ENCODE measurements around the gene COL11A1.
"Not testable (repeated sequence)": the region's sequence is repeated elsewhere in the genome, so short reads cannot be mapped to it uniquely, and the experiment has no call there.

COL11A1 gene

DNA sequence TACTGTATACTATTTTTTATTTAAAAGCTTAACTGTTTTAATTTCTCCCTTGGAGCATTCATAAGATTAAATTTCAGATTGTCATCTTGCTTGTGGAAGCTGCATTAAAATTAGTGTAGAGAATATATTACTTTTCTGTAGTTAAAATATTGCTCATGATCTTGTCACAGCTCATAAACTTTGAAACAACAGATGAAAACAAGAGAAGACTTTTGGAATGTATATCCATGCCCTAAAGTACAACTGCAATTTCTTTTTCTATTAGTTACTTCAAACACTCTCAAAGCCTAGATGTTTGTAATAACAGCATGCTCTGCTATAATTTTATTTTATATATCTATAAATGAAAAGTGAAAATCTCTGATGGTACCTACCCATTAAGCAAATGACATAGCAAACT lies 155.9 kb downstream of the COL11A1 start:
- H3K36me3 ChIP-seq (ENCODE audit: control insufficient read depth, insufficient read depth, low read length), result no peaks in the 10 kb centered on the region
- no peaks in the 10 kb centered on the region for H3K4me1 ChIP-seq (ENCODE audit: control insufficient read depth, insufficient read depth, low read length)
- H3K9ac ChIP-seq (ENCODE audit: low read length), result no peak overlapping the region
- H3K27me3 ChIP-seq (ENCODE audit: control insufficient read depth, insufficient read depth, low read length), result no peaks in the 10 kb centered on the region
- no peak overlapping the region for H3K27ac ChIP-seq (ENCODE audit: low read depth, low read length)
- no peak overlapping the region for H3K4me3 ChIP-seq (ENCODE audit: low read length)

- Histone ChIP-seq H3K4me1 (ENCODE audit: control insufficient read depth, insufficient read depth, low read length) (no peaks in the 10 kb centered on the region), H3K36me3 (ENCODE audit: control insufficient read depth, insufficient read depth, low read length) (no peaks in the 10 kb centered on the region), H3K27ac (ENCODE audit: low read depth, low read length) (no peak overlapping the region), H3K4me3 (ENCODE audit: low read length) (no peak overlapping the region), H3K9ac (ENCODE audit: low read length) (no peak overlapping the region), H3K27me3 (ENCODE audit: control insufficient read depth, insufficient read depth, low read length) (no peaks in the 10 kb centered on the region)
Measured at GRCh38 chr1:102942324-102942723, 166.0 kb downstream of the COL11A1 start.

DNA sequence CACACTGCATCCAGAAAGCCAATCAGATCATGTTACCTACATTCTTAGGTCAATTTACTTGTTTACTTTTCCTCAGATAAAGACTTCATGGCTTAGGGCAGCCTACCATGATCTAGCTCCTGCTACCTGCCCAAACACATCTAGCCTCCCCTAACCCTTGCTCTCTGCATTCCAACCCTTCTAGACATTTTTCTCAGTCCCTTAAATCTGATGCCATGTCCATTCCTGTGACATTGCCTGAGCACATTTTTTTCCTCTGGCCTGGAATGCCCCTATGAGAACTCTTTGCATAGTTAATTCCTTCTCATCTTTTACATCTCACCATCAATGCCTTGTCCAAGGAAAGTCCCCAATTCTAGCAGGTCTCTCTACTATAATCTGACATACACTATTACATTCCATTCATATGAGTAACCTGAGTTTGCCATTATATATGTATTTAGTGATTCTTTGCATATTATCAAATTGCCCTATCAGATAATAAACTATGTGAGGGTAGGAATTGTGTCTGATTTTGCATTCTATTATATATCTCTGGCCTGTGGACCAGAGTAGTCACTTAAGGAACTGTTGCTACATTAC lies 166.9 kb downstream of the COL11A1 start:
- H3K9ac ChIP-seq (ENCODE audit: low read length), result no peak overlapping the region
- H3K27me3 ChIP-seq (ENCODE audit: control insufficient read depth, insufficient read depth, low read length), result no peaks in the 10 kb centered on the region
- no peak overlapping the region for H3K4me3 ChIP-seq (ENCODE audit: low read length)
- no peaks in the 10 kb centered on the region for H3K36me3 ChIP-seq (ENCODE audit: control insufficient read depth, insufficient read depth, low read length)
- no peaks in the 10 kb centered on the region for H3K4me1 ChIP-seq (ENCODE audit: control insufficient read depth, insufficient read depth, low read length)
- no peak overlapping the region for H3K27ac ChIP-seq (ENCODE audit: low read depth, low read length)

DNA sequence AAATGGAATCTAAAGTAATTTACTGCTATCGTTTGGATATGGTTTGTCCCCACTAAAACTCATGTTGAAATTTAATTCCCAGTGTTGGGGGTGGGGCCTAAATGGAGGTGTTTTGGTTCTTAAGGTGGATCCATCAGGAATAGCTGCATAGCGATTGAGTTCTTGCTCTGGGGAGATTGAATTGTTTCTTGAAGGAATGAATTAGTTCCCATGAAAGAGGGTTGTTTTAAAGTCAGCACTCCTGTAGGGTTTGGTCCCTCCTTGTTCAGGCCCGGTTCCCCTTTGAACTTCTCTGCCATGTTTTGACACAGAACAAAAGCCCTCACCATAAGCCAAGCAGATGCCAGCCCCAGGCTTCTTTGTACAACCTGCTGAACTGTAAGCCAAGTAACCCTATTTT lies 170.9 kb downstream of the COL11A1 start:
- H3K4me3 ChIP-seq (ENCODE audit: low read length), result no peak overlapping the region
- no peak overlapping the region for H3K27ac ChIP-seq (ENCODE audit: low read depth, low read length)
- H3K27me3 ChIP-seq (ENCODE audit: control insufficient read depth, insufficient read depth, low read length), result no peaks in the 10 kb centered on the region
- no peaks in the 10 kb centered on the region for H3K4me1 ChIP-seq (ENCODE audit: control insufficient read depth, insufficient read depth, low read length)
- H3K9ac ChIP-seq (ENCODE audit: low read length), result no peak overlapping the region
- no peaks in the 10 kb centered on the region for H3K36me3 ChIP-seq (ENCODE audit: control insufficient read depth, insufficient read depth, low read length)

DNA sequence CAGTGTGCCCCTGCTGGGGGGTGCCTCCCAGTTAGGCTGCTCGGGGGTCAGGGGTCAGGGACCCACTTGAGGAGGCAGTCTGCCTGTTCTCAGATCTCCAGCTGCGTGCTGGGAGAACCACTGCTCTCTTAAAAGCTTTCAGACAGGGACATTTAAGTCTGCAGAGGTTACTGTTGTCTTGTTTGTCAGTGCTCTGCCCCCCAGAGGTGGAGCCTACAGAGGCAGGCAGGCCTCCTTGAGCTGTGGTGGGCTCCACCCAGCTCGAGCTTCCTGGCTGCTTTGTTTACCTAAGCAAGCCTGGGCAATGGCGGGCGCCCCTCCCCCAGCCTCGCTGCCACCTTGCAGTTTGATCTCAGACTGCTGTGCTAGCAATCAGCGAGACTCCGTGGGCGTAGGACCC lies 175.0 kb downstream of the COL11A1 start:
- not testable (repeated sequence) for H3K36me3 ChIP-seq (ENCODE audit: control insufficient read depth, insufficient read depth, low read length); H3K4me3 ChIP-seq (ENCODE audit: low read length); H3K27me3 ChIP-seq (ENCODE audit: control insufficient read depth, insufficient read depth, low read length); H3K4me1 ChIP-seq (ENCODE audit: control insufficient read depth, insufficient read depth, low read length); H3K9ac ChIP-seq (ENCODE audit: low read length); H3K27ac ChIP-seq (ENCODE audit: low read depth, low read length)

DNA sequence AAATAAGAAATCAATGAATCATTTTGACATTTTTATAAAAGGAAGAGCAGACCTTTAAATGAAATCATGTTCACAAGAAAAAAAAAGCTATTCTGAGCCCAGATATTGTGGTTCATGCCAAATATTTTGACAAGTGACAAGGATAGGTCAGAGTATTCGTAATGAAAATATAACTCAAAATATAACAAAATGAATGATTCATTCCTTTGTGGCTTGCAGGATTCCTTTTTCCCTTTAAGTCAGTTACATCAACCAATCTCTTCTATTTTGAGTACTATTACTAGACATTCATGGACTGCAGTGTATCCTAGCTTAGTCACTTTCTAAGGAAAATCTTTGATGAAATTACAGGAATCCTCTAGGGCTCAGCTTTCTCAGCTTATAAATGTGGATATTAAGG lies 188.7 kb downstream of the COL11A1 start:
- Histone ChIP-seq H3K36me3 (ENCODE audit: control insufficient read depth, insufficient read depth, low read length) (no peaks in the 10 kb centered on the region), H3K4me3 (ENCODE audit: low read length) (no peak overlapping the region), H3K9ac (ENCODE audit: low read length) (no peak overlapping the region), H3K27me3 (ENCODE audit: control insufficient read depth, insufficient read depth, low read length) (no peaks in the 10 kb centered on the region), H3K27ac (ENCODE audit: low read depth, low read length) (no peak overlapping the region), H3K4me1 (ENCODE audit: control insufficient read depth, insufficient read depth, low read length) (no peaks in the 10 kb centered on the region)

GRCh38 chr1:102901996-102902395 lies 206.3 kb downstream of the COL11A1 start:
- Histone ChIP-seq H3K9ac (ENCODE audit: low read length) (no peak overlapping the region), H3K27ac (ENCODE audit: low read depth, low read length) (no peak overlapping the region), H3K36me3 (ENCODE audit: control insufficient read depth, insufficient read depth, low read length) (no peaks in the 10 kb centered on the region), H3K4me1 (ENCODE audit: control insufficient read depth, insufficient read depth, low read length) (no peaks in the 10 kb centered on the region), H3K4me3 (ENCODE audit: low read length) (no peak overlapping the region), H3K27me3 (ENCODE audit: control insufficient read depth, insufficient read depth, low read length) (no peaks in the 10 kb centered on the region)

DNA sequence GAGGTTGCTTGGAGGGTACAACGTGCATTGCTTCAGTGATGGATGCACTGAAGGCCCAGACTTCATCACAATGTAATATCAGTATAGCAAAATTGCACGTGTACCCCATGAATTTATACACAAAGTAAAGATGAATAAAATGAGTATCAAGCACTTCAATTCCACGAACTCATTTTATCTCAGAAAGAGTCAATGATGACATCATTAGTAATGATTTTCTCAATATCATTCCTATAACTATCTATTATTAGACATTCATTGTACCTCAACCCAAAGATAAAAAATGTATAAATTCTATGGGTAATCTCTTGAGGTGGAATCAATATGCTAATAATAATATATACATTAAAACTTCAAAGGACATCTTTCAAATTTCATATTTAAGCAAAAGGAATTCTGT lies 208.4 kb downstream of the COL11A1 start:
- Histone ChIP-seq H3K36me3 (ENCODE audit: control insufficient read depth, insufficient read depth, low read length) (no peaks in the 10 kb centered on the region), H3K9ac (ENCODE audit: low read length) (no peak overlapping the region), H3K27me3 (ENCODE audit: control insufficient read depth, insufficient read depth, low read length) (no peaks in the 10 kb centered on the region), H3K4me1 (ENCODE audit: control insufficient read depth, insufficient read depth, low read length) (no peaks in the 10 kb centered on the region), H3K27ac (ENCODE audit: low read depth, low read length) (no peak overlapping the region), H3K4me3 (ENCODE audit: low read length) (no peak overlapping the region)

DNA sequence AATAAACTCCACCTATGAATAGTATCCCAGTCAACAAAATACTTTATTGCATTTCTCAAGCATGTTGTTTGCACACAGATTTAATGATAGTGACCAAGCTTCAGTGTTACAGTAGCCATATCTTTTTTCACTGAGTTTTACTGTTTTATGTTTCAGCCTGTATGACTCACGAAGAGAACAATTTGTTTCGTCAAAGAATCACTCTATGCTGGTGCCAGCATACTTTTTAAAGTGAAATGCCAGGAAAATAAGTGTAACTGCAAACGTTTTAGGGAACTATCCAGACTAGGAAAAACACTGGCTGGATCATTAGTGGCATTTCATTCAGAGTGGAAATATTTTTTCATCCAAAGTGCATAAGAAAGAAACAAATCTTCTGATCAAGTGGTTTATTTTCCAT lies 210.8 kb downstream of the COL11A1 start:
- Histone ChIP-seq H3K4me3 (ENCODE audit: low read length) (no peak overlapping the region), H3K36me3 (ENCODE audit: control insufficient read depth, insufficient read depth, low read length) (no peaks in the 10 kb centered on the region), H3K4me1 (ENCODE audit: control insufficient read depth, insufficient read depth, low read length) (no peaks in the 10 kb centered on the region), H3K27ac (ENCODE audit: low read depth, low read length) (no peak overlapping the region), H3K9ac (ENCODE audit: low read length) (no peak overlapping the region), H3K27me3 (ENCODE audit: control insufficient read depth, insufficient read depth, low read length) (no peaks in the 10 kb centered on the region)

GRCh38 chr1:102896771-102897170 lies 211.6 kb downstream of the COL11A1 start:
- Histone ChIP-seq H3K4me3 (ENCODE audit: low read length) (no peak overlapping the region), H3K9ac (ENCODE audit: low read length) (no peak overlapping the region)

DNA sequence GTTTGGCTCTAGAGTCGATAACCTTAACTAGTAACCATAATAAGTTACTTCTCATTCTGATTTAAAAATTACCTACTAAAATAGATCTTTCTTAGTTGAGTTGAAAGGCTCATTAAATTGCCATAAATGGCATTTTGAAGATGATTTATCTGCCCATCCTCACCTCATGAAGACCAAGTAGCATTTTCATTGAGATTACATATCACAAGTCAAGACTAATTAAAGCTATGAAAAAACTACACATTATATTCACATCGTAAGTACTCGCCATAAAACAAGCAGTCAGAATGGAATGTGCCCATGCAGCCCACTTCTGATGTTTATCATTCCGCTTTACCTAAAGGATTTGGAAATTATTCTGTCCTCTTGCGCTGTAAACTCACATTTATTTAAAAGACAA lies 212.0 kb downstream of the COL11A1 start:
- H3K9ac ChIP-seq (ENCODE audit: low read length), result no peak overlapping the region
- no peaks in the 10 kb centered on the region for H3K27me3 ChIP-seq (ENCODE audit: control insufficient read depth, insufficient read depth, low read length)
- no peak overlapping the region for H3K27ac ChIP-seq (ENCODE audit: low read depth, low read length)
- no peaks in the 10 kb centered on the region for H3K4me1 ChIP-seq (ENCODE audit: control insufficient read depth, insufficient read depth, low read length)
- no peak overlapping the region for H3K4me3 ChIP-seq (ENCODE audit: low read length)
- no peaks in the 10 kb centered on the region for H3K36me3 ChIP-seq (ENCODE audit: control insufficient read depth, insufficient read depth, low read length)

More at GRCh38 chr1:102896771-102897170, 211.6 kb downstream of the COL11A1 start:
- Histone ChIP-seq H3K36me3 (ENCODE audit: control insufficient read depth, insufficient read depth, low read length) (no peaks in the 10 kb centered on the region), H3K27ac (ENCODE audit: low read depth, low read length) (no peak overlapping the region), H3K4me1 (ENCODE audit: control insufficient read depth, insufficient read depth, low read length) (no peaks in the 10 kb centered on the region), H3K27me3 (ENCODE audit: control insufficient read depth, insufficient read depth, low read length) (no peaks in the 10 kb centered on the region)

DNA sequence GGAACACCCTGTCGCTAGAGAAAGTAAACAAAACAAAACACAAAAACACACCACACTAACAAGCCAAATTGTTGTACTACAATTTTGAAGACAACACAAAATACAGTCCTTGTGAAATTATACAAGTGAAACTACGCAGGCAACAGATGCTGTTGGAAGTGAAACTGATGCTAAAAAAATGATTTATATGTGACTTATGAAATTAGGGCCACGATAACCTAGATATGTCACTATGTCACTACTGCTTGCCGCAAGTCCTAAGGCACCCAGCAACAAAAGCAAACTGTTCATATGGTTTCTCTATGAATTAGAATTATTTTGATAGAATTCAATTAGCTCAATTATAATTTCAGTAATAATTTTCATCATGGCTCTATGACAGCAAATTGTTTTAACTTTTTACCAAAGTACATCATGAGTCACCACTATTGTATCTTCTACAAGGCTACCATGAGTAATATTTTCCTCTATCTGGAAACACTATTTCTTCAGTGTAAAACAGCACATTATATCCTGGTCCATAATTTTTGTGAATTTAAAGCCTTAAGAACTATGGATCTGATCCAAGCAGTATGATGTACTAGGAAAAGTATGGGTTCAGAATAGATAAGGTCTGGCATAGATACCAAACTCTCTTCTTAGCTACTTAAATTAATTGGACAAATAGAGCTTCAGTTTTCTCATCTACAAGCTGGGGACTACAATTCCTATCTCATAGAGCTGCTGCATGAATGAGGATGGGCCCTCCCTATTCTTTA lies 216.3 kb downstream of the COL11A1 start:
- H3K9ac ChIP-seq (ENCODE audit: low read length), result no peak overlapping the region
- H3K4me3 ChIP-seq (ENCODE audit: low read length), result no peak overlapping the region
- no peak overlapping the region for H3K27ac ChIP-seq (ENCODE audit: low read depth, low read length)

DNA sequence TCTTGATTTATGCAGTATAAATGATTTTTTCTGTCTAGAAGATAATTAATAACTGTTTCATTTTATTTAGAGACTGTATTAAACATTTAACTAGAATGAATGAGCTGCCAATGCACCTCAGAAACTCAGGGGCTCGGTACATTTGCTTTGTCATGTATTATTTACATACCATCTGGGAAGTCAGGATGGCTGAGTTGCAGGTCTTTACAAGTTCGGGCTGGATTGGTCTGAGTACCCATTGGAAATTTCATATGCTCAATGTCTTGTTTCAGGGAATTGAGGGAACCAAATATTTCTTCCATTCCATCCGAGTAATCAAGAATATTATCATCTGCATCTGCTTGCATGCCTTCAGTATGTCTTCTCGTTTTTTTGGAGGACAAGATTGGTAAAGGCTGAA lies 221.7 kb downstream of the COL11A1 start:
- Histone ChIP-seq H3K4me1 (ENCODE audit: control insufficient read depth, insufficient read depth, low read length) (no peaks in the 10 kb centered on the region), H3K27ac (ENCODE audit: low read depth, low read length) (no peak overlapping the region), H3K9ac (ENCODE audit: low read length) (no peak overlapping the region), H3K27me3 (ENCODE audit: control insufficient read depth, insufficient read depth, low read length) (no peaks in the 10 kb centered on the region), H3K36me3 (ENCODE audit: control insufficient read depth, insufficient read depth, low read length) (no peaks in the 10 kb centered on the region), H3K4me3 (ENCODE audit: low read length) (no peak overlapping the region)

More for the DNA sequence above, 216.3 kb downstream of the COL11A1 start:
- no peaks in the 10 kb centered on the region for H3K36me3 ChIP-seq (ENCODE audit: control insufficient read depth, insufficient read depth, low read length)
- H3K4me1 ChIP-seq (ENCODE audit: control insufficient read depth, insufficient read depth, low read length), result no peaks in the 10 kb centered on the region
- no peaks in the 10 kb centered on the region for H3K27me3 ChIP-seq (ENCODE audit: control insufficient read depth, insufficient read depth, low read length)
